Measurements from ENCODE around the gene TGFB2.

TGFB2 gene

DNA sequence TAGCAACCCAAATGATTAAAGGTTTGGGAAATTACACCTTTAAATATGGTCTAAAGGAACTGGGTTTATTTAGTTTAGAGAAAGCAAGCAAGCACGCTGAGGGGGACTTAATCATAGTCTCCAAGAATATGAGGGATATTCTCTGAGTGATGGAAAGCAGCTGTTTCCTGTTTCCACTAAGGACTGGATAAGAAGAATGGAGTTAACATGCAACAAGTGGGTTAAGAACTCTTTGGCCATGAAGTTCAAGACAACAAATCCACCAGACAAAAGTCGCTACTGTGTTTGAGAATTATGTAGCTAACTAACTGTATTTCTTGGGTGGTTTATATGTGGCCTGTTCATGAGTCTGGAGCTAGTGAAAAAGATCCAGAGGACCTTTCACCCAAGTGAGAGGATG lies 85.7 kb downstream of the TGFB2 start:
- DNase-seq = no peak

DNA sequence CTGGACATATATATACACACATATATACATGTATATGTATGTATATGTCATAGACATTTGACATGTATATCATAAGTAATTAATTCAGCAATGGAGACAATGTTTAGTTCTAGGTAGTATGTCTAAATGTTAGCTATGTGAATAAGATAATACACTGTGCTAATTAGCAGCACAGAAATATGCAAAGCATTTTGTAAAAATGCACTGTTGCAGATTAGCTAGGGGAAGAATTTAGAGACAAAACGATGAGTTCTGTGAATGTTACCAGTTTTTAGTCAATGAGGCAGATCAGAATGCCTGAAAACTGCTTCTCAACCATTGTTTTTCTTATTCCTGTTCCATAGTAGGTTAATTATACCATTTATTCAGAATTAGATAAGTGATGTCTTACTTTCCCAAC lies 86.3 kb downstream of the TGFB2 start:
- no peak for DNase-seq

DNA sequence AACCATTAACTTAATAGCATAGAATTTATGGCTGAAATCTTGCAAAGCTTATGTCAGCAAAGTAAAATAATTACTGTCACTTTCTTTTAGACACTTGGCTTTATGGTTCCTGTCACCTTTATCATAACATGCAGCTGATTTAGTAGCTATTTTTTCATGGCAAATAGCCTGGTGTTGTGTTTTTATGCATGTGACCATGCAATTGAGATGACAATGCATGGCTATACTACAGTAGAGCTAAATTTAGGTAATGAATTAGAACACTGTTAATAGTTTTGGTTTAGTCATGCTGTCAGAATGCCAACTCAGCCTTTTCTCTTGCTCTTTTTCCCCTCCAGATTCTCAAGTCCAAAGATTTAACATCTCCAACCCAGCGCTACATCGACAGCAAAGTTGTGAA lies 88.6 kb downstream of the TGFB2 start:
- no peak for DNase-seq

DNA sequence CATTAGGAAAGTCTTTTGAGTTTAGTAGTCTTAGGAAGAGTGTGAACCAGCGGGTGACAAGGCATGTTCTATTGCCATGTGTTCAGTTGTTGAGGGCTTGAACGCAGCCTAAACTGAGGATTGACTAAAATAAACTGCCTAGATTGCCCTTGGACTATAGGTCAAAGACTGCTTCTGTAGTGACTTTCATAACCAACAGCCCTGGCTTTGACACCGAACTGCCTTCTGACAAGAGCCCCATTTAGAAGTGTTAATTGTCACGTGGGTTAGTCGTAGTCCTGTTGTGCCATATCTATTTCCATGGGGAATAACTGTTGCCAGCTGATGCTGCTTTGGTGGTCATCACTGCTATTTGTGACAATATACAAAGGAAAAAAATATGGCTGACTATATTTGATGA lies 90.4 kb downstream of the TGFB2 start:
- no peak for DNase-seq

DNA sequence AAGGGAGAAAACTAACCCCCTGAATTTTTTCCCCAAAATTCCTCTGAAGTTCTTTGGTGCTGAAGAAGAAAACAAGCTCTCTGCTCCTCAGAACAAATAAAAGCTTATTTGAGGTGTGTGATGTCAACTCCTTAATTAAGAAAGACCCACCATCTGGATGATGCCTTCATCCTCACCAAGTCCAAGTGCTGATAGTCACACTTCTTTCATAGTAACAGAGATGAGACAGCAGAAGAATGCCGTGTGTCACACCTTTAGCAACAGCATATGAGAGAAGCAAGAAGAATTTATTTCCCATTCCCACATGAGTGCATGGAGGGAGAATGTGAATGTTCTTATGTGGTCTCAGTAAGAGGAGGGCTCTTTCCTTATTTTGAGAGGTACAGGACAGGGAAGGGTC lies 91.2 kb downstream of the TGFB2 start:
- no peak for DNase-seq

DNA sequence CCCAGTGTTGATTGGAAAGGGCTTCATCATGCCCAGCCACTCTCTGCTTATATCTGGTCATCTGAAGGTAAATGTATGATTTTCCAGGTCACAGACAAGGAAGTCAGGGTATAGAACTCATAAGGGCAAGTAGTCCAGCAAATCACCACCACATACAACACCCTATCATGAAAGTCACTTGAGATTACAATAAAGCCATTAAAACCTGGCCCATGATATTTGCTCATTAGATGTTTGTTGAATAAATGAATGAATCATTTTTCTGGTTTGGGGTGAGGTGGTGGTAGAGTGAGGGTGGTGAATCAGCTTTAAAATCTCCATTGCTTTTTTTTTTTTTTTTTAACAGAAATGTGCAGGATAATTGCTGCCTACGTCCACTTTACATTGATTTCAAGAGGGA lies 91.9 kb downstream of the TGFB2 start:
- no peak for DNase-seq

DNA sequence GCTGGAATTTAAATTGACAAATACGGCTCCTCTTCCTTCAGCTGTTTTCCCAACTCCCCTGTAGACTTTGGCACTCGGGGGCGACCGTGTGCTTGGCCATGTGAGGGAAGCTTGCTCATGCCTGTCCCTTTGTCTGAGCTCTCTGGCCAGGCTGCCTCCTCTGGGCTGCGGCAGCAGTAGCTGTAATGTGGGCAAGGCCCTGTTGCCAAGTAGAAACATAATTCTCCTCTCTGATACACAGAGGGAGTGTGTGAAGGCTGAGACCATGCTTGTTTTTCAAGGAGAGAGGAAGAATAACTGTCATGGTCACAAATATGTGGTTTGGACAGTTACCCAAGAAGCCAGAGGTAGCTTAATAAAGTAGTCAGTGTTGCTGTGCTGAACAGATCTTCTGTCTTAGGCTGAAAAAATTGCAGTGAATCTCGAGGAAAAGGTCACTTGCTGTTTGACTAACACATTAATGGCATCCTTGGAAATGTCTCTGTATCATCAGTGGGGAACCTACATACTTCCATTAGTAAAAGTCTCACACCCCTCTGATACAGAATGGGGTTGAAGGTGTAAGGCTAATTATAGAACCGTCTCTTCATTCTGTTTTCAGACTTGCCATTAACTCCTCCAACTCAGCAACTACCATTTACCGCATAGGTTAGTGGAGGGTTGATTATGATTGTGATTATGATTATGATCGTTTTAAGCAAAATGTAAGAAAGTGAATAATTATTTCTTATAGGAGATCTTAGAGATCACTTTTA lies 94.6 kb downstream of the TGFB2 start:
- no peak for DNase-seq

DNA sequence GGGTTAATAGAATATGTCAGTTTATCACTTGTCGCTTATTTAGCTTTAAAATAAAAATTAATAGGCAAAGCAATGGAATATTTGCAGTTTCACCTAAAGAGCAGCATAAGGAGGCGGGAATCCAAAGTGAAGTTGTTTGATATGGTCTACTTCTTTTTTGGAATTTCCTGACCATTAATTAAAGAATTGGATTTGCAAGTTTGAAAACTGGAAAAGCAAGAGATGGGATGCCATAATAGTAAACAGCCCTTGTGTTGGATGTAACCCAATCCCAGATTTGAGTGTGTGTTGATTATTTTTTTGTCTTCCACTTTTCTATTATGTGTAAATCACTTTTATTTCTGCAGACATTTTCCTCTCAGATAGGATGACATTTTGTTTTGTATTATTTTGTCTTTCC lies 98.1 kb downstream of the TGFB2 start:
- no peak for DNase-seq

DNA sequence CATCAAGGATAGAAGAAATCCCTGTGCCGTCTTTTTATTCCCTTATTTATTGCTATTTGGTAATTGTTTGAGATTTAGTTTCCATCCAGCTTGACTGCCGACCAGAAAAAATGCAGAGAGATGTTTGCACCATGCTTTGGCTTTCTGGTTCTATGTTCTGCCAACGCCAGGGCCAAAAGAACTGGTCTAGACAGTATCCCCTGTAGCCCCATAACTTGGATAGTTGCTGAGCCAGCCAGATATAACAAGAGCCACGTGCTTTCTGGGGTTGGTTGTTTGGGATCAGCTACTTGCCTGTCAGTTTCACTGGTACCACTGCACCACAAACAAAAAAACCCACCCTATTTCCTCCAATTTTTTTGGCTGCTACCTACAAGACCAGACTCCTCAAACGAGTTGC lies 99.0 kb downstream of the TGFB2 start:
- DNase-seq = no peak

DNA sequence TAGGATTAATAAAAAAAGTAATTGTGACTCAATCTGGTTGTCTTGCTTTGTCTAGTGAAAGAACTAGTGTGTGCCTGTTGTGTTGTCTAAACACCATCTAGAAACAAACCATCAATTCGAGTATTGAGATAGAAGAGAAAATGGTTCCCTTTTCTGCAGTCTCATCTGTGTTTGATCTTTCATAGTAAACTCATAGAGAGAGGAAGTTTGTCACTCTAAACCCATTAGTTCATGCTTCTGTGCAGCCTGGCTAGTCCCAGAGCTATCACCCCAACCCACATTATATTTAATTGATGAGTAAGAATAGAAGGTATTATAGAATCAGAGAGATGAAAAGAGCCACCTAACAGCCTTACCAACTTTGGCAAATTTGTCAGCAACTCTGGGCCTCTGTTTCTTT lies 99.5 kb downstream of the TGFB2 start:
- no peak for DNase-seq

DNA sequence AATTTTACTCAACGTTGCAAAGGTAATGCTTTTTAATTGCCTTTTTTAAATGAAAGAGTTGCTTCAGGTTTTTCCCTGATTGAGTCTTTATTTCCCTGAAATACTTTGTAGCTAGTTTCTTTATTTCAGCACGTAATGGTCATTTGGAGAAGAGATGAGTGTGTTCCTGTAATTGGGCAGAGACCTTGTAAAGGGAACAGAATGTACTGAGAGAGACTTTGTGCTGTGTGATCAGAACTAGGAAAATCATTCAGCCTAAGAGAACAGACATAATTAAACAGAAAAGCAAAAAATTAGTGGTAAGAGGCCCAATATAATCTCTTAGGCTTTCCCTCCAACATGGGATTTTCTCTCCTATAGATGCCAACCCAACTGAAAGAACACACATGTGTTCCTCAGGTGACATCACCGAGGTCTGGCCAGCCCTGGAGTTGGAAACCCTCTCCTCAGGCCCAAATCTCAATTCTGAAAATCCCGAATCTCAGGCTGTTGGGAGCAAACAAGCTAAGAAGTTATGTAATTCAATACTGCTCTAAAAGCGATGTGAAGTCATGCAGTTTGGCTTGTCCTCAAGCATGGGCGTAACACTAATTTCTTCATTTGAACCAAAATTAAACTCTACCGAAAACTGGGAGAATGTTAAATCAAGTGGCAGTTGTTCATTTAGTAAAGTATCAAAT lies 102.0 kb downstream of the TGFB2 start:
- DNase-seq = no peak

DNA sequence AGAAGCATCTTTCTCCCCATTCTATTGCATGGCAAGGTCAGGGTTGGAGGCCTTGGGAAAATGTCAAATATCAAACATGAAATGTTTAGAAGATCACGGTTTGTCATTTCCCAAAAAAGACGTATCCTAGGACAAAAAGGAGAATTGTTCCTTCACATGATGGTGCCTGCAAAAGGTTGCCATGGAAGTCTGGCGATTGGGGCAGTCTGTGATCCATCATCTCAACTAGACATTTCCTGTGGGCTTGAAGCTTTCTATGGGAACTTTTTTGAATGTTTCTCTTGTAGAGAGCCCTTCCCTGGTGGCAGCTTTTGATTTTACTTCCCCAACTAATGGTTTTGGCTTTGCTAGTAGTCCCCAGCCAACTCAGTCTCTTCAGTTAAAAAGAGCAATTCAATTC lies 106.3 kb downstream of the TGFB2 start:
- DNase-seq = no peak

DNA sequence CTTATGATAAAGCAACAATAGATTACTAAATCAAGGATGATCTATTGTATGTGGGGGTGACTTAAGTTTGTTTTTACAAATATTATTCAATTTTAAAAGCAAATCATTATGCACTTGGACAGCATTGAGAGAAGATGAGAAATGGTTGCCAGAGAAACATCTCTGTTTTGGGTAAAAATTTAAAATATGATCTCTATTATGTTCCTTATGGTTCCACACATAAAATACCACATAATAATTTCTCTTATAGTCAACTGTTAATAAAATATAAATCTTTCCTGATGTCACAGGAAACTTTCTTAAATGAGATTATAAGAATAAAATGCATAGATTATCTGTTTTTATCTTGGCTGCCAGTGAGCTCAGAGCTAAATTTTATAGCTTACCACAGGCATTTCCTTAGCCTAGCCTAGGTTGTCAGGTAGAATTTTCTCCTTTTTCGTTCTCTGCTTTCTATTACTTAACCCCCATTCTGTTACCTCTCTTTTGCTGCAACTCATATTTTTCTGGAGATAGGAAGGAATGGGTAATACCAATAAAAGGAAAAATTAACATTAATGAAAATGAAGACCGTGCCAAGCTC lies 109.7 kb downstream of the TGFB2 start:
- DNase-seq = no peak

DNA sequence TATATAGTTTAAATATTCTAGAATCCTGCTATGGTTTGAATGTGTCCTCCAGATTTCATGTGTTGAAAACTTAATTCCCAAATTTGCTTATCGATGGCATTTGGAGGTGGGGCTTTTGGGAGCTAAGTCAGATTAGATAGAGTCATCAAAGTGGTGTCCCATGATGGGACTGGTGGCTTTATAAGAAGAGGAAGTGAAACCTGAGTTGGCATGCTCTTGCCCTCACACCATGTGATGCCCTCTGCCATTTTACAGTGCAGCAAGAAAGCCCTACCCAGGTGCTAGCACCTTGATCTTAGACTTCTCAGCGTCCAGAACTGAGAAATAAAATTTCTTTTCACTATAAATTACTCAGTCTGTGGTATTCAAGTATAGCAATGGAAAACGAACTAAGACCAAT lies 111.3 kb downstream of the TGFB2 start:
- DNase-seq = no peak

DNA sequence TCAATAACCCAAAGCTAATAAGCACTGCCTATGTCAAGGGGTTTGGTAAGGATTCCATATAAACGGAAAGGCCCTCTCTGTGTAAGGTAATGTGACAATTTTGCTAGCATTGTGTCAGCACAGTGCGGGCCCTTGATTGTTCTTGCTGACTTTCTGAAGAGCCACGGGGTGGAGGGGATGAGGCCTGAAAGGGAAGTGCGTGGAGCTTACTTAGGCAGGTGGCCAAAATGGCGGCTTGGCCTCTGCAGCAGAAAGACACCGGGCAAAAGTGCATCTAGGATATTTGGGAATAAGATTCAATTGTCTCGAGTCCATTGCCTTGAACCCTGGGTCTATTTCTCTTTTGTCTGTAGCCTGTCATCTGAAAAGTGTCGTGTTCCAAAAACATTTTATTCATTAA lies 114.3 kb downstream of the TGFB2 start:
- no peak for DNase-seq

DNA sequence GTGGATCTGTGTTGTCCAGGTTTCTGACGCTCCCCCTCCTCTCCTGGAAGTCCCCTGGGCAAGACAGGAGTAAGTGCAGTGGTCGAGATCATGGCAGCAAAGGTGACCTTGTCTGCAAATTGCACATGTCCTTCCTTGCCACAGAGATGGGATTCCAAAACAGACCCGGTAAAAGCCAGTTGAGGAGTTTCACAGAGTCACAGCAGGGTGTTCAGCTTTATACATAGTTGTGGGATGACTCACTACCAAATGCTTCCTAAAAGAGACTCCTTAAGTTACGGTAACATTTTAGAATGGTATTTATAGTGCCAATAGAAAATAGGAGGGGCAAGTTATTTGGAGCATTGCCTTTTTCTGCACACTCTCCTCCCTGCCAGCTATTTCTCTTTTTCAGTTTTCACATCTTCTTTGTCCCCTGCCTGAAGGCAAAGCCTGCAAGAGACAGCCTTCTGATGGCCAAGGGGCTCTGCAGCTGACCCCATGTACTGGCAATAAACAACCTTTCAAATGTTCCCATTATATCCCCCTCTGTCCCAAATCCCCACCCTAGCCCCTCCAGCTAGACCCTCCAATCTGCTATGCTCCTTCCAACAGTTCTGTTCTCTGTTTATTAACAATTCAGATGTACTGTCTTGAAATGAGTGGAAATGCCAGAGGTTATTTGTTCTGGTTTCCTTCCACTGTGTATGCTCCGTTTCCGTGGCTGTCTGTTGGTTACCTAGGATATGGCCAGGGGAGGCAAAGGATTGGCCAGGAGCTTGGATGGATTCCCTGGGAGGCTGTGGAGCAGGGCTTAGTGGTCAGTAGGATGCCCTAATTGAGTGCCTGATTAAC lies 115.0 kb downstream of the TGFB2 start:
- DNase-seq = no peak

DNA sequence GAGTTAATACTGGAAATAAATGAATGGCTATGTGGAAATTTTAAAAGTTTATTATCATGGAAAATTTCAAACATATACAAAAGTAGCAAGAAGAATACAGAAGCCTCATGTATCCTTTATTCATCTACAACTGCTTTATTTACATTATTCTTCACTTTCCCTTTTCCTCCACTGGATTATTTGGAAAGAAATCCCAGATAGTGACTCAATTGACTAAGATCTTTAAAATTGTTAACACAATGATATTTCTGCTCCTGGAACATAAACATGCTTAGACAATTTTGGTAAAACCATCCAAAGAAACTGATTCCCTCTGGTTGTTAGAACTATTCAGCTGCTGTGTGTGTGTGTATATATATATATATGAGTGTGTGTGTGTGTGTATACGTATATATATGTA lies 116.2 kb downstream of the TGFB2 start:
- no peak for DNase-seq

DNA sequence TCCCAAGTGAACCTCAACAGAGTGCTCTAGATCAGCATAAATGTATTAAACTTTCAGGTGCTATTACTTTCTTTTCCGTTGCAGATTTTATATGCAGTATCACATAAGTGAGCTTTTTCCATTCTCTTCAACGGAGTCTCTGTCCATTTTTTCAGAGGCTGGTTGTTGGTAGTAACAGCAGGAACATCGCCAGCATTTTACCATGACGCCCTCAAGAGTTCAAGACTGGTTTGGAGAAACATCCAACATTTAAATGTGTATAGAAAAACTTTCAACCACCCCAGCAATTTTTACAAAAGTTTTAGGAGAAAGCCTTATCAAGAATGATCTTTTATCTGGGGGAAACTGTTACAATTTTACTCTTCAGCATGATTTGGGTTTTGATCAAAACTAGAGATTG lies 117.0 kb downstream of the TGFB2 start:
- no peak for DNase-seq

DNA sequence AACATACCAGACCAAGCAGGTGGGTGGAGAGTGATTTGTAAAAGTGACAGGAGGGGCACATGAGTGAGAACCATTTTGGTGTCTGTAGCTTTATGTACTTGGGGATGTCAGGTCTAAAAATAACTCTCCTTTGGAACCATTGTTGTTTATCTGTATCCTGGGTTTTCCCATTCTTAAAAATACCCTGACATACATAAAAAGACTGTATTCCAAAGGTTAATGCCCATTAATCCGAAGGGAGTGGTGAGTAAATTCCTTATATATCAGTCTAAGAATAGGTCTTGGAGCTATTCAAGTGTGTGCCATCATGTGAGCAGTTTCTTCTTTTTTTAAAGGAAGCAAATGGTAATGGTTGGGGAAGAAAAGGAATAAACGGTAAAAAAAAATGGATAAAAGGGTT lies 117.5 kb downstream of the TGFB2 start:
- no peak for DNase-seq

DNA sequence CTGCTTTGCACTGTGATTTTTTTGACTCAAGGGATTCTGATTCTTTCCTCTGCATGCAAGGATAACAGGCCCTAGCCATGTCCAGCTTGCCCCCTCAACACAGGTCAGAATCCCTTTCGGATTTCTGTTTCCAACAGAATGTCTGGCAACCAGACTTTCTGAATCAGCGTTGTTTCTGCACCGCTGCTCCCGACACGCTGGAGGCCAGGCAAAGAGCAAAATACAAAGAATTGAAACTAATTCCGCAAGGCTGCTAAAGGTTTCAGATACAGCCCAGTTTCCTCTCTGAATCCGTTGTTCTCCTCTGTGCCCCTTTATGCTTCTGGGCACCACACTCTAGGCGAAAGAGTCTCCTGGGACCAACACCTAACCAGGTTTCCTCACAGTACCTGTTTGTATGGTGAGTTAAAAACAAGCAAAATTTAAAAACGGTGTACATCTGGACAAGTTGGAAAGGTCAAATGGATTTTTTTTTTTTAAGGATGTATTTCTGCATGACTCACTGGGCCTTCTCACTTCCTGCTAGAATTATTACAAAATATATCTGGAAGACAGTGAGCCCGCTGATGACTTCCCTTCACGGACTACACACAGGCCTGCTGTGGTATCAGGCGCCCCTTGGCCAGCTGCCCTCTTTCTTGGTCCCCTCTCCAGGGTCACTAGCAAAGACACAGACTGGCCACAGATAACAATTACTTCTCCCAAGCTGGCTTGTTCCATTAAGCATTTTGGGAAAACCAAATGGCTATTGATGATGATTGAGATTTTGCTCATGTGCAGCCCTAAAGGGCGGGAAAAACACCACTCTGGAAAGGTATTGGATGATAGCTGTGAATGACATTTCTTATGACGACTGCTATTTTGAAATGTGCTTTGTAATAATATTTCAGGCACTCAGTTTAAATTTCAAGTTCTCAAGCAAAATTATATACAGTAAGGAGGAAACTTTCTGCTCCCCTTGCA lies 118.3 kb downstream of the TGFB2 start:
- DNase-seq = no peak

DNA sequence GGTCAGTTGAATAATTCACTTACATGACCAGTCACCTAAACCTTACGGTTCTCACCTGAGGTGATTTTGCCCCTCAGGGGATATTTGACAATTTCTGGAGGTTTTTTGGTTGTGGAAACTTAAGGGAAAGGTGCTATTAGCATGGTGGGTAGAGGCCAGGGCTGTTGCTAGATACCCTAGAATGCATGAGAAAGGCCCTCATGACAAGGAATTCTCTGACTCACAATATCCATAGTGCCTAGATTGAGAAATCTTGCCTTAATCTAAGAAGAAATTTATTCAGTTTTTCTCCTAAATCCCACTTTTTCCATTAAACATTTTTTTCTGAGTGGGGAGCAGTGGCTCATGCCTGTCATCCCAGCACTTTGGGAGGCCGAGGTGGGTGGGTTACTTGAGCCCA lies 119.7 kb downstream of the TGFB2 start:
- no peak for DNase-seq

DNA sequence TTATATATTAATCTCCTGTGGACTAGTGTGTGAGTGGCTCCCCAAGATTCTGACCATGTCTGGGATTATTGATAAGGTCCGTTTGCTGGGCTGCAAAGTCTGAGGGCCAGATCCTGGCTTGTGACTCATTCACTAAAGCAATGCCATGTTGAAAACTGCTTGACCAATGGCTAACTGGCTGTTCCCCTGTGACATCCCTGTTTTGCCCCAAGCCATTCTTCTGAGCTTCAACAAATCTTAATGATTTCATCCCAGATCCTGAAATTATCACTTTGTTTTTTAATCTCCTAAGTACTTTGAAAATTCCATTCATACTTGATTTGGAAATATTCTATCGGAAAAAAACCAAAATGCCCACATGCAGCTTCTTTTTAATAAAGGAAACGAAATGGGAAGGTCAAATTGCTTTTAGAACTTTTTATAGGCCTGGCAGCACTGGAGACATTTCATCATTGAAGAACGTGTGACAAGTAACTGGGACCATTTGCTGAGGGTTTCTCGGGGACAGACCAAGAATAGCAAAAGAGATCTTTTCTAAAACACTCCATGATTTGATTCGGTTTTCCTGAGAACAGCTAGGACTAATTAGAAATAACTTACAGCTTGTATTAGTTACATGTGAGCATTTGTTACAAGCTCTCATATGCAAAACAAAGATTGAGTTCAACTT lies 121.3 kb downstream of the TGFB2 start:
- no peak for DNase-seq
